ENCODE measurements around the gene KCNAB1. TPM values are rescaled to one million over a fixed set of nuclear protein-coding genes. Genes with fewer than 3 reads are reported as not detected.
A peak's percentile ranks its signal among the peaks of the same experiment; 100 is the strongest.

The KCNAB1 gene
- polyA plus RNA-seq, 4 donors: 1.0 to 3.9 TPM; not detected in 2

DNA sequence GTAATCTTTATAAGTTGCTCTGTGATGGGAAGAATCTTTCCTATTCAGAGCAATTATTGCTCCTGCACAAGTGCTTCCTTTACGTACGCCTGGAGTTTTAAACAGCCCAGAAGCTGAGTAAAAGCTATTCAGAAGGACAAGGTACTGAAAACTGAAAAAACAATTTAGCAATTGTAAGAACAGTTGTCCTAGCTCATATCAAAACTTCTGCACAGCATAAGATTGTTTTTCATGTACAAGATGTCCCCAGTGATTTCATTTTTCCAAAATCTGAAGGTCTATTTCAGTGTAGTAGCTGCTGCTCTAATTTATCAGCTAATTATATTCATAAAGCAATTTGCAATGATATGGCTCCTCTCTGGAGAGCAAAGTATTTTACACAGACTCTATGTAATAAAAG is 23.7 kb downstream of the KCNAB1 start:
- Histone ChIP-seq H3K4me3 (ENCODE audit: low read depth in 1 of 3, low read length in 3 of 3) (no peak overlapping the region), H3K27ac (ENCODE audit: low read depth in 1 of 3, low read length in 2 of 3) (no peak overlapping the region), H3K9me3 (ENCODE audit: control insufficient read depth in 2 of 2, insufficient read depth in 1 of 2, low read depth in 1 of 2, low read length in 1 of 2) (no peaks in the 10 kb centered on the region), H3K4me1 (ENCODE audit: control insufficient read depth in 3 of 3, insufficient read depth in 2 of 3, low read depth in 1 of 3, low read length in 2 of 3) (peaks cover 0 to 2% (median 0%) of the 10 kb centered on the region in 3 donors), H3K36me3 (ENCODE audit: control insufficient read depth in 3 of 3, insufficient read depth in 2 of 3, low read depth in 1 of 3, low read length in 3 of 3) (no peaks in the 10 kb centered on the region), H3K27me3 (ENCODE audit: control insufficient read depth in 3 of 3, insufficient read depth in 3 of 3, low read length in 3 of 3) (peaks cover 0 to 4% (median 3%) of the 10 kb centered on the region in 3 donors)
- FAIRE-seq (no peak), DNase-seq (no peak)
- 62 to 93% (median 73%) methylated on average over 2 of the region's 2 CpGs for WGBS, 3 donors

DNA sequence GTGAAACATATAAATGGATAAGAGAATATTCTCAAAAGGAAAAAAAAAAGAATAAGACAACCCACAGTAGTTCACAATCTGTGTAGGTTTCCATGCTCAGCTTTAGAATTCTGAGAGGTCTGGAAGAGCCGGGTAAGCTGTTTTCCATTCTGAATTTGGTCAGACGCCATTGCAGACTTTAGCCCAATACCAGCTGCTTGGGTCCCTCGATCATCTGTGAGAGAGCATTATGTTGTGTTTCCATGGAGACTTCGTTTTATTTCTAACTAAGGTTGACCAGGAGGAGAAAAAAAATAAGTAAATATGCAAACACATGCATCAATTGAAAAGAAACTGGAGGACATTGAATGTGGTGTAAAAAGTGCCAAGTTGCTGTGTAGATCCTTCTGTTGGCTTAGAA is 25.5 kb downstream of the KCNAB1 start:
- Histone ChIP-seq H3K4me3 (ENCODE audit: low read depth in 1 of 3, low read length in 3 of 3) (no peak overlapping the region), H3K9me3 (ENCODE audit: control insufficient read depth in 2 of 2, insufficient read depth in 1 of 2, low read depth in 1 of 2, low read length in 1 of 2) (no peaks in the 10 kb centered on the region), H3K27ac (ENCODE audit: low read depth in 1 of 3, low read length in 2 of 3) (no peak overlapping the region), H3K36me3 (ENCODE audit: control insufficient read depth in 3 of 3, insufficient read depth in 2 of 3, low read depth in 1 of 3, low read length in 3 of 3) (no peaks in the 10 kb centered on the region), H3K27me3 (ENCODE audit: control insufficient read depth in 3 of 3, insufficient read depth in 3 of 3, low read length in 3 of 3) (peaks cover 0 to 4% (median 3%) of the 10 kb centered on the region in 3 donors), H3K4me1 (ENCODE audit: control insufficient read depth in 3 of 3, insufficient read depth in 2 of 3, low read depth in 1 of 3, low read length in 2 of 3) (peaks cover 0 to 2% (median 0%) of the 10 kb centered on the region in 3 donors)
- no peak for FAIRE-seq
- WGBS, 3 donors: 54 to 62% (median 60%) methylated on average over 4 of the region's 4 CpGs
- no peak for DNase-seq

DNA sequence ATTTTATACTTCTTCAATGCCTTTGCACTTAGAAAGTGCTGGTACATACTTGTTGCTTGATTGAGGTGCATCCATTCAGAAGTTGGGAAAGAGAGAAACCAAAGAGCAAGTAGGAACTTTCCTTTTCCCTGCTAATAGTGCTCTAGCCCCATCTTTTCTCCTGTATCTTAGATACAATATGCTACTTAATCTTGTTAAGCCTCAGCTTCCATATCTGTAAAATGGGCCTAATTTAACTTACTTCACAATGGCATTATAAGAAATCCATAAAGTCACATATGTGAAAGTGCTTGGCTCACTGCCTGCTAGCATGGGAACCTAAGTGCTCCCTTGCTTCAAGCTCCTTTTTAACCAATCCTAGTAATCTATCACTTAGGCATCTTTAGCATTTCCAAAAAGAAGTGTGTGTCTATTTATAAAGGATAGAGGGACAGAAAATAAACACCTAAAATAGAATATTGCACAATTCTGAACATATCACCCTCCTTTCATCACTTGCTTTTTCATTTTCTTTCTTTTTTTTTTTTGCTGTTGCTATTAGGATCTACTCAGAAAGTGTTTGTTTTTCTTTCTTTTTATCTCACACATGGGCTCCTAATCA is 28.1 kb downstream of the KCNAB1 start:
- Histone ChIP-seq H3K4me3 (ENCODE audit: low read depth in 1 of 3, low read length in 3 of 3) (no peak overlapping the region), H3K9me3 (ENCODE audit: control insufficient read depth in 2 of 2, insufficient read depth in 1 of 2, low read depth in 1 of 2, low read length in 1 of 2) (no peaks in the 10 kb centered on the region), H3K4me1 (ENCODE audit: control insufficient read depth in 3 of 3, insufficient read depth in 2 of 3, low read depth in 1 of 3, low read length in 2 of 3) (peaks cover 0 to 2% (median 0%) of the 10 kb centered on the region in 3 donors), H3K36me3 (ENCODE audit: control insufficient read depth in 3 of 3, insufficient read depth in 2 of 3, low read depth in 1 of 3, low read length in 3 of 3) (no peaks in the 10 kb centered on the region), H3K27me3 (ENCODE audit: control insufficient read depth in 3 of 3, insufficient read depth in 3 of 3, low read length in 3 of 3) (peaks cover 0 to 3% (median 0%) of the 10 kb centered on the region in 3 donors), H3K27ac (ENCODE audit: low read depth in 1 of 3, low read length in 2 of 3) (peak overlapping the region in 1 of 3 donors; percentile 75)
- DNase-seq (no peak), FAIRE-seq (no peak)

GRCh38 chr3:156148946-156149381 is 28.6 kb downstream of the KCNAB1 start:
- WGBS, 3 donors: 27 to 31% (median 28%) methylated on average over 8 of the region's 8 CpGs
- Histone ChIP-seq H3K4me3 (ENCODE audit: low read depth in 1 of 3, low read length in 3 of 3) (no peak overlapping the region), H3K27me3 (ENCODE audit: control insufficient read depth in 3 of 3, insufficient read depth in 3 of 3, low read length in 3 of 3) (peaks cover 0 to 3% (median 0%) of the 10 kb centered on the region in 3 donors), H3K27ac (ENCODE audit: low read depth in 1 of 3, low read length in 2 of 3) (peak overlapping the region in 1 of 3 donors; percentile 75), H3K36me3 (ENCODE audit: control insufficient read depth in 3 of 3, insufficient read depth in 2 of 3, low read depth in 1 of 3, low read length in 3 of 3) (no peaks in the 10 kb centered on the region), H3K9me3 (ENCODE audit: control insufficient read depth in 2 of 2, insufficient read depth in 1 of 2, low read depth in 1 of 2, low read length in 1 of 2) (no peaks in the 10 kb centered on the region), H3K4me1 (ENCODE audit: control insufficient read depth in 3 of 3, insufficient read depth in 2 of 3, low read depth in 1 of 3, low read length in 2 of 3) (peaks cover 0 to 2% (median 0%) of the 10 kb centered on the region in 3 donors)
- DNase-seq (no peak), FAIRE-seq (no peak)

GRCh38 chr3:156149876-156150275 is 29.5 kb downstream of the KCNAB1 start:
- peak overlapping the region in 1 of 3 donors; percentile 43 for H3K27ac ChIP-seq (ENCODE audit: low read depth in 1 of 3, low read length in 2 of 3)
- WGBS, 3 donors: 49 to 82% (median 76%) methylated on average over 3 of the region's 3 CpGs
- no peak for FAIRE-seq

GRCh38 chr3:156150434-156151066 is 30.2 kb downstream of the KCNAB1 start:
- H3K9me3 ChIP-seq (ENCODE audit: control insufficient read depth in 2 of 2, insufficient read depth in 1 of 2, low read depth in 1 of 2, low read length in 1 of 2): no peaks in the 10 kb centered on the region
- peak; percentile 53 to 54 for DNase-seq
- H3K27ac ChIP-seq (ENCODE audit: low read depth in 1 of 3, low read length in 2 of 3): peak overlapping the region in 1 of 3 donors; percentile 39
- no peak for FAIRE-seq
- 22 to 27% (median 22%) methylated on average over 8 of the region's 8 CpGs for WGBS, 3 donors
- H3K36me3 ChIP-seq (ENCODE audit: control insufficient read depth in 3 of 3, insufficient read depth in 2 of 3, low read depth in 1 of 3, low read length in 3 of 3): no peaks in the 10 kb centered on the region
- H3K4me3 ChIP-seq (ENCODE audit: low read depth in 1 of 3, low read length in 3 of 3): no peak overlapping the region
- H3K4me1 ChIP-seq (ENCODE audit: control insufficient read depth in 3 of 3, insufficient read depth in 2 of 3, low read depth in 1 of 3, low read length in 2 of 3): peaks cover 0 to 2% (median 0%) of the 10 kb centered on the region in 3 donors
- peaks cover 0 to 3% (median 0%) of the 10 kb centered on the region in 3 donors for H3K27me3 ChIP-seq (ENCODE audit: control insufficient read depth in 3 of 3, insufficient read depth in 3 of 3, low read length in 3 of 3)

More at GRCh38 chr3:156149876-156150275, 29.5 kb downstream of the KCNAB1 start:
- Histone ChIP-seq H3K36me3 (ENCODE audit: control insufficient read depth in 3 of 3, insufficient read depth in 2 of 3, low read depth in 1 of 3, low read length in 3 of 3) (no peaks in the 10 kb centered on the region), H3K9me3 (ENCODE audit: control insufficient read depth in 2 of 2, insufficient read depth in 1 of 2, low read depth in 1 of 2, low read length in 1 of 2) (no peaks in the 10 kb centered on the region), H3K4me1 (ENCODE audit: control insufficient read depth in 3 of 3, insufficient read depth in 2 of 3, low read depth in 1 of 3, low read length in 2 of 3) (peaks cover 0 to 2% (median 0%) of the 10 kb centered on the region in 3 donors), H3K4me3 (ENCODE audit: low read depth in 1 of 3, low read length in 3 of 3) (no peak overlapping the region), H3K27me3 (ENCODE audit: control insufficient read depth in 3 of 3, insufficient read depth in 3 of 3, low read length in 3 of 3) (peaks cover 0 to 3% (median 0%) of the 10 kb centered on the region in 3 donors)
- DNase-seq: no peak

- Histone ChIP-seq H3K9me3 (ENCODE audit: control insufficient read depth in 2 of 2, insufficient read depth in 1 of 2, low read depth in 1 of 2, low read length in 1 of 2) (peaks cover 0 to 5% of the 10 kb centered on the region in 2 donors), H3K27ac (ENCODE audit: low read depth in 1 of 3, low read length in 2 of 3) (no peak overlapping the region), H3K27me3 (ENCODE audit: control insufficient read depth in 3 of 3, insufficient read depth in 3 of 3, low read length in 3 of 3) (peaks cover 0 to 3% (median 0%) of the 10 kb centered on the region in 3 donors), H3K4me1 (ENCODE audit: control insufficient read depth in 3 of 3, insufficient read depth in 2 of 3, low read depth in 1 of 3, low read length in 2 of 3) (peaks cover 0 to 2% (median 0%) of the 10 kb centered on the region in 3 donors), H3K36me3 (ENCODE audit: control insufficient read depth in 3 of 3, insufficient read depth in 2 of 3, low read depth in 1 of 3, low read length in 3 of 3) (no peaks in the 10 kb centered on the region), H3K4me3 (ENCODE audit: low read depth in 1 of 3, low read length in 3 of 3) (no peak overlapping the region)
- DNase-seq: peak; percentile 40 to 64
- no peak for FAIRE-seq
- 35 to 44% (median 36%) methylated on average over 10 of the region's 10 CpGs for WGBS, 3 donors
Observed at GRCh38 chr3:156151824-156152428, 31.5 kb downstream of the KCNAB1 start.

DNA sequence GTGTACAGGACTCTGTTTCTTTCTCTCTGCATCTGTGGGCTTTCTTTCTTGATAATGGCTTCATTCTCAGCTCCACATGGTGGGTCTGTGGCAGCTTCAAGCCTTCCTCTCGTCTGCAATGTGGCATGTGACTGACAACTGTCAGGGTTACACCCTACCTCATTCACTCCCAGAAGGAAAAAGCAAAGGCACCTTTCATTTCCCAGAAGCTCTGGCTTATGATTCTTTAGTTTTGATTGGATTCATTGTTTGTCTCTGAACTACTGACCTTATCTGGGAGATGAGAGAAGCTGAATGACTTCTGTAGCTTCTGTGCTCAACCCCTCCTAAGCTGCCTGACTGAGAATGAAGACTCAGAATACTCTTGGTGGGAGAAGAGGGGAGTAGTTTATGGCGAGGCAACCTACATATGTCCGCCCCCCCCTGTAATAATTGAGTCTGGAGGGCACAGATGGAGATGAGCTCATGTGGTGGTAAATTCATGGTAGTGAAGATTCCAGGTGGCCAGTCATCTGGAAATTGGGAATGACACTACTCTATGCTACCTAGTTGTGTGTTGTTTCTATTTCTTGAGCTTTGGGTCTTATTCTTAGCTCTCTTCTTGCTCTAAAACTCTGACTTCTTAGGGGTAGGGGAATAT is 38.4 kb downstream of the KCNAB1 start:
- no peak for FAIRE-seq
- Histone ChIP-seq H3K4me3 (ENCODE audit: low read depth in 1 of 3, low read length in 3 of 3) (no peak overlapping the region), H3K36me3 (ENCODE audit: control insufficient read depth in 3 of 3, insufficient read depth in 2 of 3, low read depth in 1 of 3, low read length in 3 of 3) (no peaks in the 10 kb centered on the region), H3K27me3 (ENCODE audit: control insufficient read depth in 3 of 3, insufficient read depth in 3 of 3, low read length in 3 of 3) (no peaks in the 10 kb centered on the region), H3K27ac (ENCODE audit: low read depth in 1 of 3, low read length in 2 of 3) (no peak overlapping the region), H3K4me1 (ENCODE audit: control insufficient read depth in 3 of 3, insufficient read depth in 2 of 3, low read depth in 1 of 3, low read length in 2 of 3) (no peaks in the 10 kb centered on the region), H3K9me3 (ENCODE audit: control insufficient read depth in 2 of 2, insufficient read depth in 1 of 2, low read depth in 1 of 2, low read length in 1 of 2) (peaks cover 0 to 5% of the 10 kb centered on the region in 2 donors)
- DNase-seq: no peak
- WGBS, 3 donors: 57 to 81% (median 66%) methylated on average over 3 of the region's 3 CpGs
